IMR-90 (cell line): ENCODE measurements around the gene FAM72D.
"Not testable (repeated sequence)": the region's sequence is repeated elsewhere in the genome, so short reads cannot be mapped to it uniquely, and the experiment has no call there.

Experiments used
- CEBPB ChIP-seq: IDR thresholded peaks from 2 replicates; pipeline ENCODE4 v1.6.1; 2012; ENCODE audit warnings: low read depth, low read length, improper control_type of control experiment
- CHD1 ChIP-seq: IDR thresholded peaks from 2 replicates; pipeline ENCODE4 v1.6.1; 2012; ENCODE audit warnings: low read depth, low read length, improper control_type of control experiment
- MAFK ChIP-seq: IDR thresholded peaks from 2 replicates; pipeline ENCODE4 v1.6.1; 2012; ENCODE audit warnings: low read depth, low read length, improper control_type of control experiment
- MAZ ChIP-seq: IDR thresholded peaks from 2 replicates; pipeline ENCODE4 v1.6.1; 2012; ENCODE audit warnings: low read depth, mild to moderate bottlenecking, low read length, improper control_type of control experiment, moderate library complexity, borderline replicate concordance
- MXI1 ChIP-seq: IDR thresholded peaks from 2 replicates; pipeline ENCODE4 v1.6.1; 2012; ENCODE audit warnings: low read depth, mild to moderate bottlenecking, low read length, moderate library complexity, borderline replicate concordance
- POLR2A ChIP-seq: IDR thresholded peaks from 2 replicates; pipeline ENCODE4 v1.6.1; 2012; ENCODE audit warnings: mild to moderate bottlenecking, low read depth, low read length
- RAD21 ChIP-seq: IDR thresholded peaks from 2 replicates; pipeline ENCODE4 v1.6.1; 2012; ENCODE audit warnings: low read length, improper control_type of control experiment
- RFX5 ChIP-seq: IDR thresholded peaks from 2 replicates; pipeline ENCODE4 v1.8.0; 2012; ENCODE audit warnings: low read depth, mild to moderate bottlenecking, low read length, moderate library complexity
- TF ChIP-seq, protein P1 (sequence below): conservative IDR thresholded peaks from 2 replicates; pipeline ENCODE4 v1.5.1; 2012; ENCODE audit warnings: mild to moderate bottlenecking, low read depth, low read length, improper control_type of control experiment

DNA sequence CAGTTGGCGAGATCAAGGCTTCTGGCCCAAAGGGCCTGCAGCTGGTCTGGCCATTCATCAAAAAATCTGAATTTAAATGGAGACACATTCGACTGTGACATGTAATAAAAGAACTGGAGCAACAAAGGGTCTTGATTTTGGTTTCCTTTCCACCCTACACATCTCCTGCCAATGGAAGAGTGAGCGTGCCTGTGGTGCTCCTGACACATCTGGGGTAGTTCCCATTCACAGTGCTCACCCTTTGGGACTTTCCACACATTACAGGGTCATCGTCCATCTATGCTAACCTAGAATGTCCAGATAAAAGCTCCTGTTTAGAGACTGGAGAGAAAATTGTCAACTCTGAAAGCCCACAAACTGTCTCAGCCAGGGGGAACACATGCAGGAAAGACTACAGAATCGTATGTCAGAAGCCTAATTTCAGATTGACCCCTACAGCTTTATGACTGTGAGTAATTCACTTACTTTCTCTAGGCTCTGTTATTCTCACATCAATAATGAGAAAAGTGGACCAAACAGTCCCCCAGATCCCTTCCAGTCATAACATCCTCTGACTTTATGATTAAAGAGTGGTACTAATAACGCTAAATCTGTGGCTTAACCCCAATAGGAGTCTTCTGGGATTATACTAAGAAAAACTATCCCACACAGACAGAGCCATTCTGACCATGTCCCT, 47.5 kb upstream of the FAM72D start:
- TF ChIP-seq MAZ, POLR2A, CEBPB, RFX5, MAFK, MXI1, RAD21, CHD1: not testable (repeated sequence)
- TF ChIP-seq, protein P1, sequence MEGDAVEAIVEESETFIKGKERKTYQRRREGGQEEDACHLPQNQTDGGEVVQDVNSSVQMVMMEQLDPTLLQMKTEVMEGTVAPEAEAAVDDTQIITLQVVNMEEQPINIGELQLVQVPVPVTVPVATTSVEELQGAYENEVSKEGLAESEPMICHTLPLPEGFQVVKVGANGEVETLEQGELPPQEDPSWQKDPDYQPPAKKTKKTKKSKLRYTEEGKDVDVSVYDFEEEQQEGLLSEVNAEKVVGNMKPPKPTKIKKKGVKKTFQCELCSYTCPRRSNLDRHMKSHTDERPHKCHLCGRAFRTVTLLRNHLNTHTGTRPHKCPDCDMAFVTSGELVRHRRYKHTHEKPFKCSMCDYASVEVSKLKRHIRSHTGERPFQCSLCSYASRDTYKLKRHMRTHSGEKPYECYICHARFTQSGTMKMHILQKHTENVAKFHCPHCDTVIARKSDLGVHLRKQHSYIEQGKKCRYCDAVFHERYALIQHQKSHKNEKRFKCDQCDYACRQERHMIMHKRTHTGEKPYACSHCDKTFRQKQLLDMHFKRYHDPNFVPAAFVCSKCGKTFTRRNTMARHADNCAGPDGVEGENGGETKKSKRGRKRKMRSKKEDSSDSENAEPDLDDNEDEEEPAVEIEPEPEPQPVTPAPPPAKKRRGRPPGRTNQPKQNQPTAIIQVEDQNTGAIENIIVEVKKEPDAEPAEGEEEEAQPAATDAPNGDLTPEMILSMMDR, result not testable (repeated sequence)
